ENCODE data around the gene G6PC3.
A peak's percentile ranks its signal among the peaks of the same experiment; 100 is the strongest.
"Not testable (repeated sequence)": the region's sequence is repeated elsewhere in the genome, so short reads cannot be mapped to it uniquely, and the experiment has no call there.

Gene G6PC3

GRCh38 chr17:44084131-44084538, 13.6 kb downstream of the G6PC3 start:
- DNase-seq (ENCODE audit: low read depth in 2 of 2) = no peak

DNA sequence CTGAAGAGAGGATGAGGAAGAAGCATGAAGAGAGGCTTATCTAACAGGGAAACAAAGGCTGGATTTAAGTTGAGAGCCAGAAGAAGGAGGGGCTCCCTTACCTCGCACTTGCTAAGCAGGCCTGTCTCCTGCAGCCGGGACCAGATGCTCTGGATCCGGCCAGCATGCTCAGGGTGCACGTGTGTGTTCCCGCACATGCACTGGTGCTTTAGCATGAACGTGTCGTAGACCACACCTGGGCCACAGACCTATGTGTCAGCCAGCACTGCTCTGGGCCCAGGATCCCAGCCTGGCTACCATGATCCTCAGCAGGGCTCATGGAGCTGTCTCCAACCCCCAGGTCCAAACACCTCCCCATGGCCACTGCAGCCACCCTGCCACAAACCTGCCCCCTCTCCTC, 14.4 kb downstream of the G6PC3 start:
- DNase-seq (ENCODE audit: low read depth in 2 of 2) = no peak

GRCh38 chr17:44085908-44086307, 15.4 kb downstream of the G6PC3 start:
- DNase-seq (ENCODE audit: low read depth in 2 of 2) = no peak

DNA sequence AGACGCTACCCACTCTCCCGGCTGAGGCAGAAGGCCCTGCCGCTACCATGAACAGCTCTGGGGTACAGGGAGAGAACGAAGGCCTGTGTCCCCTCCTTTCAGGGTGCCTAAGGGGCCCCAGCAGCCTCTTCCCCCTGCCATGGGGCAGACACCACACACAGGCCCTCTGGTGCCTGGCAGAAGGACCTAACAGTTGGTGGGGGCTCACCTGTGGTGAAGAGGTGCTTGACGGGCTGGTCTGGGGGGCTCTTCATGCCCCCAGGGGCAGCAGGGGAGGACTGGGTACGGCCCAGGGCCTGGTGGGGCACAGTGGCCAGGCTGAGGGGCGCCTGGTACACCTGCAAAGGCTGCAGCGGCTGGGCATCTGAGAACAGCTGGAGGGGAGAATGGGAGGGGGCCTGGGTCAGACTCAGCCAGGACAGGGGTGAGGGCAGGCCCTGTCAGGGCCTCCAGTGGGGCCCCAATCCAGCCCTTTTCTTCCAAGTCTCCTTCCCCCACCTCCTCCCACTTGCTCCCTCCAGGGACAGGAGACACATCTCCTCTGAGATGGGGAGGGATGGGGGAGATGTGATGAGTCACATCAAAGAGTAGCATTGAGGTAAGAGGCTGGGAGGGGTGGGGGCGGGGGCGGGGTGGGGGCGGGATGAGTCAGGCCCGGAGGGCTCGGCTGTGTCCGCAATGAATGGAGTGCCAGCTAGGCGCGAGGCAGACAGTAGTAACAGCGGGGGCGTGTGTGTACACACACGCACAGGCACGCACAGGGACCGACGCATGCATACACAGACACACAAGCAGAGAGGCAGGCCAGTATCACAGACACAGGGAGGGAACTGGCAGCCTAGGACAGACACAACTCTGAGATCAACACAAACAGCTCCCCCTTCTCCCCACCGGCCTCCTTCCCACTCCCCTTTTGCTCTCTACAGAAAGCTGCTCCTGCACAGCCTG, 16.1 kb downstream of the G6PC3 start:
- DNase-seq (ENCODE audit: low read depth in 2 of 2) = peak; percentile 37 to 46

DNA sequence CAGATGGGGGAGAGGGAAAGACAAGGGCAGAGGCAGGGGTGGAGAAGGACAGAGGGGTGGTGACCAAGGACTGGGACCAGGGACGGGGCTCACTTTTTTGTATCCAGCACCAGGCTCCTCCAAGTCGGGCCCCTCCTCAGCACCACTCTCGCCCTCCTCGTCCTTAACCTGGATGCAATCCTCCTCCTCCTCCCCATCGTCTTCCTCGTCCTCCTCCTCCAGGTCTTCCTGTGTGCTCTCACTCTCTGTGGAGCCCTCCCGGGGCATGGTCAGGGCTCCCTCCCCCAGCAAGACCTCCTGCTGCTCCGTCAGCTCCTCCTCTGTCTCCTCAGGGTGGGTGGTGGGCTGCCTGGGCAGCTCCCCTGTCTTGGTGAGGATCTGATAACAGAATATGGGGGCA, 16.8 kb downstream of the G6PC3 start:
- no peak for DNase-seq (ENCODE audit: low read depth in 2 of 2)

GRCh38 chr17:44088254-44088653, 17.7 kb downstream of the G6PC3 start:
- DNase-seq (ENCODE audit: low read depth in 2 of 2) = no peak

- DNase-seq (ENCODE audit: low read depth in 2 of 2) = no peak
These were observed 20.9 kb downstream of the G6PC3 start for GRCh38 chr17:44091200-44091997.

DNA sequence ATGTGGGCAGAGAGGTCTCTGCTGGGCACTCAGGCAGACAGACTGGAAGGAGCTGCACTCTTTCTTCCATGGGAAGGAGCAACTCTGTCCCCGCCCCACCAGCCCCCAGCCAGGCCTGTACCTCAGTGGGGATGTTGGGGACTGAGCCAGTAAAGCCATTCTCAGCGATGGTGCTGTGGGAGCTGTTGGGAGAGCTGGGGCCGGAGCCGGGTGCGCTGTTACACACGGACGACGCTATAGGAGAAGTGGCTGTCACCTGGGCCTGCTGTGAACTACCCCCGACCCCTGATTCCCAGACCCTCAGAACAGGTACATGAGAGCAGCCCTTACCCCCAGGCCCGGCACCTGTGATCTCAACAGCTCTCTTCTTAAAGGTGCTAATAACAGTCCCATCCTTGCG, 21.5 kb downstream of the G6PC3 start:
- no peak for DNase-seq (ENCODE audit: low read depth in 2 of 2)

GRCh38 chr17:44093231-44093900, 22.8 kb downstream of the G6PC3 start:
- DNase-seq (ENCODE audit: low read depth in 2 of 2) = no peak

DNA sequence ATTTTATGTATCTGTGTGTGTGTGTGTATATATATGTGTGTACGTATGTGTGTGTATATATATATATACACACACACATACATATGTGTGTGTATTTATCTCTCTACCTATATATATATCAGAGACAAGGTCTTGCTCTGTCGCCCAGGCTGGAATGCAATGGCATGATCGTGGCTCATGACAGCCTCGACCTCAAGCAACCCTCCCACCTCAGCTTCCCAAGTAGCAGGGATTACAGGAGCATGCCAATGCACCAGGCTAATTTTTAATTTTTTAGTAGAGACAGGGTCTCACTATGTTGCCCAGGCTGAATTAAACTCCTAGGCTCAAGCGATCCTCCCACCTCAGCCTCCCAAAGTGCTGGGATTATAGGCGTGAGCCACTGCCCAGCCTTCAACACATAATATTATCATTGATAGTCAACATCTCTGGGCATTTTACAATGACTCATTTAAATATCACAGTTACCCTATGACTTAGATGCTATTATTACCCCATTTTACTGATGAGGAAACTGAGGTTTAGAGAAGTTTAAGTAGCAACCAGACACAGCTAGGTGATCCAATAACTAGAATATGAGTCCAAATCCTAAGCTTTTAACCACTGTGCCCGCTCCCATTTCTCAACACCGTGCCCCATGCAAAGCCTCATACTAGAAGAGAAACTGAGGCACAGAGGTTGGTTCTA, 24.3 kb downstream of the G6PC3 start:
- no peak for DNase-seq (ENCODE audit: low read depth in 2 of 2)

DNA sequence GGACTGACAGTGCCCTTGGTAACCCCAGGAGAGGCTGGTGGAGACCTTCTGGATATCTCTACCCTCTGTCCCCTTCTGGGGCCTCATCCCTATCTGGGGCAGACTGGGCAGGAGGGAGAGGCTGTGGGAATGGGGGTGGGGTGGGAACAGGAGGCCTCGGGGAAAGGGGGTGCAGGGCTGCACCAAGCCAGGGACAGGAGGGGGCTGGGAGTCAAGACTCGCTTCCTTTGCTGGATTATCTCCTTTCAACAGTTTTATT, 24.8 kb downstream of the G6PC3 start:
- DNase-seq (ENCODE audit: low read depth in 2 of 2) = no peak

GRCh38 chr17:44095647-44096496, 25.3 kb downstream of the G6PC3 start:
- no peak for DNase-seq (ENCODE audit: low read depth in 2 of 2)

DNA sequence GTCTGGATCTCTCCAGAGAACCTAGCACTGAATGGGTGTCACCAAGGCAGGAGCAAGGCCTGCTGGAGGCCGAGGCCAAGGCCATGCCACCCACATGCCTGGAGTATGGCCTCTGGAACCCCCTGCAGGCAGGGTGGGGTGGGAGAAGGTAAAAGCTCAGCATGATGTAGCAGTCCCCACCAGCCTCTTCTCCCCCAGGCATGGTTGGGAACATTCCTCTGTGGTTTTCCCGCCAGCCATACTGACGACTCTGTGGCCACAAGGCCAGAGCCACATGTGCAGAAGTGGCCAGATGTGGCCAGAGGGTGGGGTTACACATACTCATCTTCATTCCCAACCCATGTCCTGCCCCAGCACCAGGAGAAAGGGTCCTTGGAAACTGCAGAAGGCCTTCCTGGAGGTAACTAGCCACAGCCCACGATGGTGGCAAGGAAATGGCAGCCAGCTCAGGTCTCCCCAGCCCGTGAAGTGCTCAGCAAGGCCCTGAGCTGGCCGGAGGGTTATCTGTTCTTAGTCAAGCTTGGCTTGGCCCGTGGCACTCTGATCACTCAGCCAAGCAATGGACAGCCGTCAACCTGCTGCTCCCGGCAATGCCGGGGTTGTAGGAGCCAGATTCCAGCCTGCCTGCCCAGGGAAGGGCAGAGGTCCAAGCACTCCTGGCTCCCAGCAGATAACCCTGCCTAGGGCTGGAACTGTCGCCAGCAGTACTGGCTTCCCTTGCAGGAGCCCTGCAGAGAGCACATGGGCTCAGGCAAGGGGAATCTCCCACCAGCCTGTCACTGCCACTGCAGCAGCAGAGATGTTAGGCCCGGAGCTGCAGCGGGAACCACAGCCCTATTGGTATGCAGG, 26.8 kb downstream of the G6PC3 start:
- no peak for DNase-seq (ENCODE audit: low read depth in 2 of 2)

DNA sequence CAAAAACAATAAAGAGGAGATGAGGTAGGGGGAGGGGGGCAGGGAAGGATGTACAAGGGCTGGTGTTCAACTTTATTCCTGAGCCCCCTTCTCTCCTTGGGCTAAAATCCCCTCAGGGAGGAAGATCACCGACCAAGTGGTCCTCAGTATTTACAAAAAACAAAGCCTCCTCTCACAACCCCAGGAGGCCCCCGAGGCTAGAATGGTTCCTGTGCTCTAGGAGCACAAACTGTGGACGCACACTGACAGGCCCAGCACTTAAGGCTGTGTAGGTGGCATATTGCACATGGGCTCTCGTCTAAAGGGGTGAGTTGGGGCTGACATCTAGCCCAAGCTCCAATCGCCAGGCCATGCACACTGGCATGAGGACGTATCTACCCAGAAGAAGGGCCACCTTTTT, 31.3 kb downstream of the G6PC3 start:
- DNase-seq (ENCODE audit: low read depth in 2 of 2) = not testable (repeated sequence)

DNA sequence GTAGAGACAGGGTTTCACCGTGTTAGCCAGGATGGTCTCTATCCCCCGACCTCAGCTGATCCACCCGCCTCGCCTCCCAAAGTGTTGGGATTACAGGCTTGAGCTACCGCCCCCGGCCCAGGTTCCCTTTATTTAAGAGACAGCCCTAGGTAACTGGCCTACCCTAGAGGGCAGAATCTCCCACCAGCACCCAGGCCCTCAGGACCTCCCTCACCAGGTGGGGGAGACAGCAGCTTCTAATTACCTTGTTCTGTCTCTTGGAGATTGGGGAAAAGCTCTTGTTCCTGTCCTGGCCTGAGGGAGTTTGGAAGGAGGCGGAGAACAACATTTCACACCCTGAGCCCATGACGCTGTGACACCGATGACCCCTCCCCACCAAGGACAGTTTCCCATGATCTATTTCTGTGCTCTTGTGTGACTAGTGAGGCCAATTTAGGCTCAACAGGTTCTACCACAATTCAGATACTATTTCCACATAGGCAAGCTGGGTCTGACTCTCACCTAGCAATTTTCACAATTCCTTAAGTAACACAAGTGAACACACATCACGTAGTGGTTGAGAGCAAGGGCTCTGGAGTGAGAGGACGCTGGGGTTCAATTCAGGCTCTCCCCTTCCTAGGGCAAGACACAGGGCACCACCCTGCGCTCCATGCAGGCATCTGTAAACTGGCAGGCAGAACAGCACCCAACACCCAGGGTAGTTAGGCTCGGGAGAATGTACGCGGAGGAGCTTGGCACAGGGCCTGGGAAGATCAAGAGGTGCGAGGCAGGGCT, 32.5 kb downstream of the G6PC3 start:
- no peak for DNase-seq (ENCODE audit: low read depth in 2 of 2)

- no peak for DNase-seq (ENCODE audit: low read depth in 2 of 2)
These were observed 34.9 kb downstream of the G6PC3 start for GRCh38 chr17:44105483-44105882.

DNA sequence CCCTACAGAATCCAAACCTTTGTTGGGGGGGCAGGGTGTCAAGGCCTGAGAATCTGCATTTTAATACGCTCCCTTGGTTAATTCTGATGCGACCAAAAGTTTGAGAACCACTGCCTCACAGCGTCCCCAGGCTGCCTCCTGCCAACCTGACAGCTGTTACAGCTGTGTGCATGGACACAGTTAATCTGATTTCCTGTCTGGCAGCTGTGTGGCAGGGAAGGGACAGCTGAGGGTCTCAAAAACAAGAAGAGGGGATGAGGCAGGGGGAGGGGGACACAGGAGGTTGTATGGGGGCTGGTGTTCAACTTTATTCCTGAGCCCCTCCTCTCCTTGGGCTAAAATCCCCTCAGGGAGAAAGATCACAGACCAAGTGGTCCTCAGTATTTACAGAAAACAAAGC, 35.4 kb downstream of the G6PC3 start:
- DNase-seq (ENCODE audit: low read depth in 2 of 2) = no peak

DNA sequence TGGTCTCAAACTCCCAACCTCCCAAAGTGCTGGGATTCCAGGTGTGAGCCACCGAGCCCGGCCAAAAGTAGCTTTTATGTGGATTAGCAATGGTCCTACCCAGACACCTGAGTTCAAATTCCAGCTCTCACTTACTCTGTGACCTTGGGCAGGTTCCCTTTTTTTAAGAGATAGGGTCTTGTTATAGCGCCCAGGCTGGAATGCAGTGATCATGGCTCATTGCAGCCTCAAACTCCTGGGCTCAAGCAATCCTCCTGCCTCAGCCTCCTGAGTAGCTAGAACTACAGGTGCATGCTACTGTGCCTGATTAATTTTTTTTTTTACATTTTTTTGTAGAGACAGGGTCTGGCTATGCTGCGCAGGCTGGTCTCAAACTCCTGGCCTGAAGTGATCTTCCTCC, 36.3 kb downstream of the G6PC3 start:
- DNase-seq (ENCODE audit: low read depth in 2 of 2) = no peak
